GM12878 (cell line): ENCODE results near the gene ENDOG. TPM values are rescaled to one million over a fixed set of nuclear protein-coding genes. Genes with fewer than 3 reads are reported as not detected.

ENCODE experiments used
- ATAC-seq: fragments of 200-7000 bp; cut with Tn5 transposase; 3 replicates; pipeline ENCODE4 v1.9.1; 2020; ENCODE audit warnings: mild to moderate bottlenecking, moderate library complexity
- BruUV-seq: library from RNA; stranded (reverse); fragments of 400-500 nt; replicated peaks from 2 replicates; lab custom pipeline; 2021; lab: Mats Ljungman, UMichigan
- CTCF ChIA-PET: fragments of 300-600 bp; sonication (Branson Sonifier 250); formaldehyde crosslinking; extraction: SDS; loops from one replicate; lab custom pipeline; 2021; ENCODE audit warnings: inconsistent platforms; lab: Yijun Ruan, JAX
- POLR2A ChIA-PET: fragments of 350-600 bp; formaldehyde crosslinking; extraction: SDS; loops from one replicate; lab custom pipeline; 2021; ENCODE audit warnings: inconsistent platforms; lab: Charles Lee
- RAD21 ChIA-PET: fragments of 300-600 bp; sonication (Branson Sonifier 250); formaldehyde crosslinking; loops from one replicate; lab custom pipeline; 2023; ENCODE audit warnings: antibody characterized with exemption; ENCODE audit not compliant: unreplicated experiment; lab: Charles Lee
- SMC1A ChIA-PET: fragments of 300-600 bp; sonication (Branson Sonifier 250); formaldehyde crosslinking; loops from one replicate; lab custom pipeline; 2023; ENCODE audit not compliant: unreplicated experiment, uncharacterized antibody; lab: Charles Lee
- DNase-seq: peaks from one replicate; pipeline ENCODE4 v3.0.0-alpha.2; 2011; ENCODE audit warnings: low read depth, low spot score
- FAIRE-seq: peaks from 3 replicates; lab custom pipeline; 2011; peaks lifted over from hg19 to GRCh38; lab: Jason Lieb, UNC
- H2AFZ ChIP-seq: 2 replicates; pipeline ENCODE4 v1.6.0; 2011; ENCODE audit warnings: low read depth, low read length, control low read depth; ENCODE audit not compliant: control insufficient read depth
- H3K27ac ChIP-seq: 2 replicates; pipeline ENCODE4 v1.5.1; 2011; ENCODE audit warnings: control low read depth; ENCODE audit not compliant: control insufficient read depth, insufficient read depth
- H3K27me3 ChIP-seq, 2 experiments: replicated peaks in 1 of 2; 2 replicates each; pipeline versions ENCODE4 v1.6.0 to v1.6.1; 2011; ENCODE audit warnings: low read length in 1 of 2; ENCODE audit not compliant: control insufficient read depth in 2 of 2, insufficient read depth in 2 of 2
- H3K36me3 ChIP-seq, 2 experiments: 2 replicates each; pipeline ENCODE4 v1.5.1; 2011; ENCODE audit warnings: low read length in 1 of 2; ENCODE audit not compliant: control insufficient read depth in 2 of 2, insufficient read depth in 2 of 2
- H3K4me1 ChIP-seq: 2 replicates; pipeline ENCODE4 v1.6.1; 2011; ENCODE audit warnings: mild to moderate bottlenecking, low read length, moderate library complexity, mixed read lengths; ENCODE audit not compliant: control insufficient read depth, insufficient read depth
- H3K4me2 ChIP-seq: 2 replicates; pipeline ENCODE4 v1.6.0; 2011; ENCODE audit warnings: control low read depth; ENCODE audit not compliant: control insufficient read depth, insufficient read depth
- H3K4me3 ChIP-seq: fragments of 200-600 bp; sonication (generic); 2 replicates; pipeline ENCODE4 v1.5.1; 2016
- H3K79me2 ChIP-seq: 2 replicates; pipeline ENCODE4 v1.6.0; 2011; ENCODE audit warnings: low read length; ENCODE audit not compliant: control insufficient read depth, insufficient read depth
- H3K9ac ChIP-seq: 2 replicates; pipeline ENCODE4 v1.8.0; 2011; ENCODE audit warnings: low read length, control low read depth, mixed read lengths; ENCODE audit not compliant: control insufficient read depth, insufficient read depth
- H3K9me3 ChIP-seq: replicated peaks from 3 replicates; pipeline ENCODE4 v1.5.1; 2011; ENCODE audit warnings: mild to moderate bottlenecking, low read length; ENCODE audit not compliant: control insufficient read depth, insufficient read depth
- H4K20me1 ChIP-seq: 2 replicates; pipeline ENCODE4 v1.6.0; 2011; ENCODE audit not compliant: control insufficient read depth, insufficient read depth
- CBFB ChIP-seq: IDR thresholded peaks from 2 replicates; pipeline ENCODE4 v1.6.1; 2016; ENCODE audit warnings: antibody characterized with exemption, low read depth
- CBX3 ChIP-seq: fragments of 200-600 bp; sonication (generic); IDR thresholded peaks from 2 replicates; pipeline ENCODE4 v1.6.1; 2016; ENCODE audit warnings: low read depth, borderline replicate concordance
- CBX5 ChIP-seq: sonication (generic); IDR thresholded peaks from 2 replicates; pipeline ENCODE4 v1.6.1; 2016; ENCODE audit warnings: low read depth, moderate library complexity, mild to moderate bottlenecking, inconsistent platforms
- CHD4 ChIP-seq: fragments of 200-600 bp; sonication (generic); IDR thresholded peaks from 2 replicates; pipeline ENCODE4 v1.6.1; 2016; ENCODE audit warnings: mild to moderate bottlenecking
- CREB1 ChIP-seq: IDR thresholded peaks from 2 replicates; pipeline ENCODE4 v1.6.1; 2012; ENCODE audit warnings: low read depth, mild to moderate bottlenecking, inconsistent platforms
- CREM ChIP-seq: IDR thresholded peaks from 2 replicates; pipeline ENCODE4 v1.6.1; 2014; ENCODE audit warnings: antibody characterized with exemption, low read depth
- FOS ChIP-seq: IDR thresholded peaks from 3 replicates; pipeline ENCODE4 v1.6.1; 2011; ENCODE audit warnings: borderline replicate concordance; ENCODE audit not compliant: insufficient read length; ENCODE audit errors: extremely low read depth
- KAT2A ChIP-seq: conservative IDR thresholded peaks from 2 replicates; pipeline ENCODE4 v1.6.1; 2011; ENCODE audit warnings: low read depth, low read length; ENCODE audit not compliant: control insufficient read depth
- POU2F2 ChIP-seq: IDR thresholded peaks from 3 replicates; pipeline ENCODE4 v1.6.1; 2011; ENCODE audit warnings: low read depth, mild to moderate bottlenecking, low read length, borderline replicate concordance
- RCOR1 ChIP-seq: conservative IDR thresholded peaks from 2 replicates; pipeline ENCODE4 v1.6.1; 2012; ENCODE audit warnings: low read depth, low read length, improper control_type of control experiment
- WRNIP1 ChIP-seq: IDR thresholded peaks from 2 replicates; pipeline ENCODE4 v1.6.1; 2011; ENCODE audit warnings: low read depth, low read length, improper control_type of control experiment, borderline replicate concordance
- YBX1 ChIP-seq: fragments of 450-650 bp; IDR thresholded peaks from 2 replicates; pipeline ENCODE4 v1.6.1; 2016; ENCODE audit warnings: antibody characterized with exemption
- YY1 ChIP-seq: IDR thresholded peaks from 2 replicates; pipeline ENCODE4 v1.6.1; 2011; ENCODE audit warnings: low read depth, mild to moderate bottlenecking, low read length
- ZNF24 ChIP-seq: fragments of 450-650 bp; IDR thresholded peaks from 2 replicates; pipeline ENCODE4 v1.6.1; 2017; ENCODE audit warnings: antibody characterized with exemption, mild to moderate bottlenecking
- WGBS: methylation state at CpG from one replicate; pipeline ENCODE4 v1.1.6; 2016; ENCODE audit warnings: low lambda C conversion rate; ENCODE audit not compliant: insufficient replicate concordance, insufficient coverage; ENCODE audit errors: missing lambda C conversion rate; 5-methylcytosine and 5-hydroxymethylcytosine counted together
- in situ Hi-C: fragments of 300-500 bp; cut with MboI; formaldehyde crosslinking; loops from 9 replicates; pipeline ENCODE4 v1.14.3; 2018; ENCODE audit warnings: mixed read lengths
- intact Hi-C: fragments of 100-400 bp; cut with micrococcal nuclease; formaldehyde crosslinking; loops from one replicate; pipeline ENCODE4 v1.14.2; 2022; ENCODE audit not compliant: unreplicated experiment
- polyA plus RNA-seq, 11 experiments: library from polyadenylated mRNA; depleted of rRNA in 4 of 11; unstranded in 6 of 11; stranded (reverse) in 5 of 11; fragments of >200 nt; fragmentation: Nextera tagmentation in 4 of 11; fragmentation: Illumina TruSeq in 1 of 11; extraction: Ambion mirVana in 4 of 11; extraction: Trizol in 1 of 11; gene quantifications; 1 replicate in 1 of 11; 2 replicates in 10 of 11; pipeline versions ENCODE4 v1.2.1 to v1.2.3, GENCODE V29; 2011 to 2016; ENCODE audit warnings: inconsistent platforms in 2 of 11, missing spikeins in 2 of 11, low read depth in 1 of 11
- total RNA-seq, 4 experiments: library from RNA; depleted of rRNA in 3 of 4; stranded (reverse); fragments of >200 nt in 3 of 4; fragmentation: Illumina TruSeq in 1 of 4; extraction: Trizol in 1 of 4; gene quantifications; 2 replicates each; pipeline versions ENCODE4 v1.2.1 to v1.2.3, GENCODE V29; 2013 to 2021
- TF ChIP-seq, protein P1 (sequence below): IDR thresholded peaks from 2 replicates; pipeline ENCODE4 v1.6.1; 2012; ENCODE audit warnings: low read depth, low read length, improper control_type of control experiment
- TF ChIP-seq, protein P2 (sequence below): fragments of 450-650 bp; IDR thresholded peaks from 2 replicates; pipeline ENCODE4 v1.6.1; 2017; ENCODE audit warnings: mild to moderate bottlenecking

The ENDOG gene
- total and polyA plus RNA-seq, 10 of the 15 experiments (the other 5 are each of a cell fraction or from before 2014, with no cell fraction given), result 0.84 to 29.2 (median 9.0) TPM

GRCh38 chr9:128810873-128811272 is 7.4 kb upstream of the ENDOG start:
- intact Hi-C loops (loop anchor here (10.0 kb wide), 1 partner anchor 166 kb away; no protein-coding TSS in a partner anchor), in situ Hi-C loops (no loop called here)
- no TSS peak for BruUV-seq
- Histone ChIP-seq H2AFZ (no peak overlapping the region), H3K4me3 (no peak overlapping the region), H3K9me3 (no peaks in the 10 kb centered on the region), H3K36me3 (peaks cover 4 to 12% of the 10 kb centered on the region in 2 experiments; a peak in 3 of 4 replicates), H4K20me1 (no peaks in the 10 kb centered on the region), H3K4me2 (no peak overlapping the region), H3K27ac (no peak overlapping the region), H3K4me1 (no peaks in the 10 kb centered on the region), H3K9ac (no peak overlapping the region), H3K27me3 (no peaks in the 10 kb centered on the region), H3K79me2 (no peaks in the 10 kb centered on the region)
- DNase-seq, result no peak
- ChIA-PET SMC1A (interaction anchor here (0.6 kb wide), 1 partner anchor 111 kb away, joined by 3 read pairs; no protein-coding TSS in a partner anchor), CTCF (no interaction called here), POLR2A (no interaction called here), RAD21 (no interaction called here)
- no peak for TF ChIP-seq CREB1
- no peak for TF ChIP-seq CHD4
- no peak for TF ChIP-seq CBX3
- no peak for TF ChIP-seq CBX5
- TF ChIP-seq, protein P1, sequence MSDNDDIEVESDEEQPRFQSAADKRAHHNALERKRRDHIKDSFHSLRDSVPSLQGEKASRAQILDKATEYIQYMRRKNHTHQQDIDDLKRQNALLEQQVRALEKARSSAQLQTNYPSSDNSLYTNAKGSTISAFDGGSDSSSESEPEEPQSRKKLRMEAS, result no peak
- no peak for TF ChIP-seq YY1
- TF ChIP-seq YBX1, result no peak
- no peak for TF ChIP-seq FOS
- TF ChIP-seq CBFB, result no peak
- TF ChIP-seq CREM, result no peak
- no peak for TF ChIP-seq ZNF24
- no peak for TF ChIP-seq POU2F2
- TF ChIP-seq KAT2A, result no peak
- TF ChIP-seq, protein P2, sequence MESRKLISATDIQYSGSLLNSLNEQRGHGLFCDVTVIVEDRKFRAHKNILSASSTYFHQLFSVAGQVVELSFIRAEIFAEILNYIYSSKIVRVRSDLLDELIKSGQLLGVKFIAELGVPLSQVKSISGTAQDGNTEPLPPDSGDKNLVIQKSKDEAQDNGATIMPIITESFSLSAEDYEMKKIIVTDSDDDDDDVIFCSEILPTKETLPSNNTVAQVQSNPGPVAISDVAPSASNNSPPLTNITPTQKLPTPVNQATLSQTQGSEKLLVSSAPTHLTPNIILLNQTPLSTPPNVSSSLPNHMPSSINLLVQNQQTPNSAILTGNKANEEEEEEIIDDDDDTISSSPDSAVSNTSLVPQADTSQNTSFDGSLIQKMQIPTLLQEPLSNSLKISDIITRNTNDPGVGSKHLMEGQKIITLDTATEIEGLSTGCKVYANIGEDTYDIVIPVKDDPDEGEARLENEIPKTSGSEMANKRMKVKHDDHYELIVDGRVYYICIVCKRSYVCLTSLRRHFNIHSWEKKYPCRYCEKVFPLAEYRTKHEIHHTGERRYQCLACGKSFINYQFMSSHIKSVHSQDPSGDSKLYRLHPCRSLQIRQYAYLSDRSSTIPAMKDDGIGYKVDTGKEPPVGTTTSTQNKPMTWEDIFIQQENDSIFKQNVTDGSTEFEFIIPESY, result no peak
- TF ChIP-seq RCOR1, result no peak
- TF ChIP-seq WRNIP1, result no peak
- no peak for ATAC-seq
- 82% methylated on average over 5 of the region's 5 CpGs for WGBS
- no peak for FAIRE-seq
